ENCODE results near the gene MUC4.
"Not testable (repeated sequence)": the region's sequence is repeated elsewhere in the genome, so short reads cannot be mapped to it uniquely, and the experiment has no call there.

MUC4 gene

GRCh38 chr3:195834675-195835583 is 23.2 kb upstream of the MUC4 start:
- no peak for DNase-seq

GRCh38 chr3:195829897-195830254 is 18.1 kb upstream of the MUC4 start:
- DNase-seq: no peak

DNA sequence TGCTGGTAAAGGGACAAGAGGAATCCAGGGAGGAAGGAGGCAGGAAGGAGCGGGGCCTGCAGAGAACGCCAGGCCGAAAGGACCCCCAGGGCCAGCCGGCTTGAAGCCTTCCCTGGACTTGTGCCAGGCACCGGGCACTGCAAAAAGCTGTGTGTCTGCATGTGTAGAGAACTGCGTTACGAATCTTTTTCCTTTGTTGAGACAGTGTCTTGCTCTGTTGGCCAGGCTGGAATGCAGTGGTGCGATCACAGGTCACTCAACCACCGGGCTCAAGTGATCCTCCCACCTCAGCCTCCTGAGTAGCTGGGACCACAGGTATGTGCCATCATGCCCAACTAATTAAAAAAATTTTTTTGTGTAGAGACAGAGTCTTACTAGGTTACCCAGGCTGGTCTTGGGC is 17.0 kb upstream of the MUC4 start:
- DNase-seq: no peak

- no peak for DNase-seq
Observed at GRCh38 chr3:195825857-195826804, 14.4 kb upstream of the MUC4 start.

DNA sequence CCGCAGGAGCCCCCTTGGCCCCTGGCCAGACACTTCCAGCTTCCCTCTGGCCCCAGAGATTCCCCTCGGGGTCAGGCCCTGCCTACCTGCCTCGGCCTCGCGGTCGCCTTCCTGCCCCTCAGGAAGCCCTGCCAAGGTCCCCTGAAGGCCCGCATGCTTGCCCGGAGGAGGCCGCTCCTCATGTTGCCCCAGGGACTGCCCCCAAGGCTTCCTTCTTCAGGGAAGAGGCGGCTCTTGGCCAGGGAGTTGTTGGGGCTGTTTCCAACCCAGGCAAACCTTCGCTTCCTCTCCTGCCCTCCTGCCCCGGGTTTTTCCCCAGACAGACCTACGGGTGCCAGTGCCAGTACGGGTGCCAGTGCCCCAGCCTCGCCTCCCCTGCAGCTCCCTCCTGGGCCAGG is 13.5 kb upstream of the MUC4 start:
- no peak for DNase-seq

GRCh38 chr3:195824425-195825190 is 12.9 kb upstream of the MUC4 start:
- DNase-seq: not testable (repeated sequence)

DNA sequence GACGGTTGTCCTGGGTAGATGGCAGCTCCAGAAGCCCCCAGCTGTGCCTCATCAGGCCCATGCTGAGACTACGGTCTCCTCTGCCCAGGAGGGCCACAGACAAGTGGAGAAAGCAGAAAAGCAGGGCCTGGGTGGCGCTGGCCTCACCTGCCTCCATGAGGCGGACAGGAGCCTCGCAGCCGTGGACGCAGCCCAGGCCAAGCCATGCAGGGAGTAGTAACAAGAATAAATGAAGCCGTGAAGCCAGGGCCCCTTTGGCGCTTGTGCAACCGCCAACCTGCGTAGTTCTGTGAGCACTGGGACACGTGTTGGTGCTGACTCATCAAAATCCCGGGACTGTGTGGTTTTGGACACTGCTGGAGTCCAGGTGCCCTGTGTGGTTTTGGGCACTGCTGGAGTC is 12.3 kb upstream of the MUC4 start:
- no peak for DNase-seq

DNA sequence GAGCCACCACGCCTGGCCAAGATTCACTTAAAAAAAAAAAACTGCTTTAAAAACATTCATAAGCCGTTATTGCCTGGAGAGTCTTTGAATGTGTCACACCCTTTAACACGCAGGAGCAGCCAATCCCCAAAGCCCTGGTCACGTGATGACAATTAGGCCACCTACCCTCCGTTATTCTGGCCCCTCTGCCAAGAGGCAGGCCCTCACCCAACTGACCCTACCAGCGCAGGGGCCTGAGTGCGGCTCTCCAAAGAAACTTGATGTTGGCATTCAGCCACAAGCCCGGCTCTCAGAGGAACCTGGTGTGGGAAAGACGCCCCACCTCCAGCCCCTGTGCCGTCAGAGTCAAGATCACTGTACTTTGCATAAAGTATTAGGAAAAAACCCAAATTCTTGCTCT is 11.6 kb upstream of the MUC4 start:
- DNase-seq: no peak

DNA sequence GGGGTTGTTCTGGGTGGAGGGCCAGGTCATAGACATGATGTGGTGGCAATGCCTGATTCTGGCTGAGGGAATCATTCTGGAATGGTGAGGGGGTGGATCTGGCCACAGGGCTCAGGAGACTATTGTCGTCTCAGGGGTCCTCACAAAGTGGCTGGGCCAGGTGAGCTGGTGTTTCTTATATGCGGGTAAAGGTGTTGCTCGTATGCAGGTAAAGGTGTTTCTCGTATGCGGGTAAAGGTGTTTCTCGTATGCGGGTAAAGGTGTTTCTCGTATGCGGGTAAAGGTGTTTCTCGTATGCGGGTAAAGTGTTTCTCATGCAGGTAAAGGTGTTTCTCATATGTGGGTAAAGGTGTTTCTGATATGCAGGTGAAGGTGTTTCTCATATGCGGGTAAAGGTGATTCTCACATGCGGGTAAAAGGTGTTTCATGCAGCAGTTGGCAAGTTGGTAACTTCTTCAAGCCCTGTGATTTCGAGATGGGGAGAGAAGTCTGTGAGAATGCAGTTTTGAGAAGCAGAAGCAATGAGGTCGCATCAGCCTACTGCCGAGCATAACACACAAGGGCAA is 10.5 kb upstream of the MUC4 start:
- DNase-seq: no peak

- DNase-seq: no peak
Observed at GRCh38 chr3:195821403-195822130, 9.8 kb upstream of the MUC4 start.

DNA sequence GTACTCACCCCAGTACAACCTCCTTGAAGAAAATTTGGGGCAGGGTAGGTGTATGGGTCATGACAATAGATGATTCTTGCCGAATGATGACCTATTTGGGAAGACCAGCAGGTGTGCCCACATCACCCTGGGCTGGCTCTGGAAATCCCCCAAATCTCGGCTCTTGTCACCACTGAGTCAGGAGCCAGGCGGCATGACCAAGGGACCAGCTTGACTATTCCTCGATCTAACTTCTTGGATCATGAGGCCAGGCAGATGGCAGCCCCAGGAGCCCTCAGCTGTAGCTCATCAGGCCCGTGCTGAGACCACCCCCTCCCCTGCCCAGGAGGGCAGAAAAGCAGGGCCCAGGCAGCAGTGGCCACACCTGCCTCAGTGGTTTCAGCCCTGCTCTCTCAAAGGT is 9.2 kb upstream of the MUC4 start:
- no peak for DNase-seq

GRCh38 chr3:195820186-195820585 is 8.5 kb upstream of the MUC4 start:
- DNase-seq: no peak

- DNase-seq: no peak
Observed at GRCh38 chr3:195818301-195818700, 6.6 kb upstream of the MUC4 start.

DNA sequence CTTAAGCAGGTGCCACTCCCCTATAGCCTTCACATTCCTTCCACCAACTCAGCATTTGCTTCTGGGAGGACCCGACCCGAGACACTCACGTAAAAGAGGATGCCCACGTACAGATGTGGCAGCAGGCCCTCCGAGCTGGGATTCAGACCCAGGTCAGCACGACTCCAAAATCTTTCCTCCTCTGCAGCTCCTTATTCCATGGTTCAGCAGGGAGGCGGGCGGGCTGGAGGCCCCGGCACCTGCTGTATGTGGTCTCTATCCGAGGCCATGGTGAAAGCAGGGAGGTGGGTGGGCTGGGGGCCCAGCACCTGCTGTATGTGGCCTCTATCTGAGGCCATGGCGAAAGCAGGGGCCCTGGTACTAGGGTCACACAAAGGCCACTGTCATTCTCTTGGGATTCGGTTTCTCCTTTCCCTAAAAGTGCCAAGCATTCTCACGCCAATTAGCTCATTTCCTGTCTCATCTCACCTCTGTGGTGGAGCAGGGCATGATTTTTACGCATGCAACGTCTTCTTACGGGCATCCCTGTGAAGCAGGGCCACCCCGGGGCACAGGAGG is 5.9 kb upstream of the MUC4 start:
- no peak for DNase-seq

- DNase-seq: not testable (repeated sequence)
Observed at GRCh38 chr3:195816276-195816913, 4.7 kb upstream of the MUC4 start.

GRCh38 chr3:195815169-195815771 is 3.5 kb upstream of the MUC4 start:
- no peak for DNase-seq

- DNase-seq: no peak
Observed at GRCh38 chr3:195813916-195814640, 2.3 kb upstream of the MUC4 start.

- no peak for DNase-seq
Observed at GRCh38 chr3:195812366-195812765, 637 bp upstream of the MUC4 start.

GRCh38 chr3:195810455-195810845 is 1.3 kb downstream of the MUC4 start:
- DNase-seq: no peak

Data from eye (tissue), 1 donor.